MM.1S (cell line): ENCODE data around the gene EIF3A.

Experiments used
- DNase-seq: peaks from one replicate; pipeline ENCODE4 v3.0.0-alpha.2; 2015
- H2AFZ ChIP-seq: fragments of 300-600 bp; sonication (generic); 2 replicates; pipeline ENCODE4 v1.6.0; 2016; ENCODE audit warnings: antibody characterized with exemption, low read length
- H3F3A ChIP-seq: fragments of 300-600 bp; sonication (generic); 2 replicates; pipeline ENCODE4 v1.6.1; 2016; ENCODE audit warnings: mild to moderate bottlenecking, antibody characterized with exemption, low read length, moderate library complexity, mixed read lengths; ENCODE audit not compliant: insufficient read depth
- H3K27ac ChIP-seq: fragments of 300-600 bp; sonication (generic); 2 replicates; pipeline ENCODE4 v1.5.1; 2016; ENCODE audit warnings: mild to moderate bottlenecking, low read length
- H3K27me3 ChIP-seq: fragments of 300-600 bp; sonication (generic); replicated peaks from 2 replicates; pipeline ENCODE4 v1.6.0; 2016; ENCODE audit warnings: low read length; ENCODE audit not compliant: insufficient read depth
- H3K36me3 ChIP-seq: fragments of 300-600 bp; sonication (generic); replicated peaks from 2 replicates; pipeline ENCODE4 v1.6.1; 2016; ENCODE audit warnings: mild to moderate bottlenecking, low read length, mixed read lengths; ENCODE audit not compliant: insufficient read depth
- H3K4me1 ChIP-seq: fragments of 300-600 bp; sonication (generic); 2 replicates; pipeline ENCODE4 v1.6.1; 2016; ENCODE audit warnings: low read length, mixed read lengths
- H3K4me2 ChIP-seq: fragments of 300-600 bp; sonication (generic); 2 replicates; pipeline ENCODE4 v1.6.0; 2016; ENCODE audit warnings: low read depth, low read length
- H3K4me3 ChIP-seq: fragments of 300-600 bp; sonication (generic); 2 replicates; pipeline ENCODE4 v1.5.1; 2016; ENCODE audit warnings: low read length, mixed read lengths
- H3K79me2 ChIP-seq: fragments of 300-600 bp; sonication (generic); 2 replicates; pipeline ENCODE4 v1.6.1; 2016; ENCODE audit warnings: mixed run types, low read length, mixed read lengths
- H3K9ac ChIP-seq: fragments of 300-600 bp; sonication (generic); 2 replicates; pipeline ENCODE4 v1.6.1; 2016; ENCODE audit warnings: low read length, mixed read lengths
- H3K9me2 ChIP-seq: fragments of 300-600 bp; sonication (generic); replicated peaks from 2 replicates; pipeline ENCODE4 v1.6.1; 2016; ENCODE audit warnings: mild to moderate bottlenecking, low read length, mixed read lengths; ENCODE audit not compliant: insufficient read depth
- H3K9me3 ChIP-seq: fragments of 300-600 bp; sonication (generic); replicated peaks from 2 replicates; pipeline ENCODE4 v1.6.1; 2016; ENCODE audit warnings: mild to moderate bottlenecking, low read length, mixed read lengths; ENCODE audit not compliant: insufficient read depth
- H4K20me1 ChIP-seq: fragments of 300-600 bp; sonication (generic); 2 replicates; pipeline ENCODE4 v1.6.1; 2016; ENCODE audit warnings: mild to moderate bottlenecking, low read length, moderate library complexity, mixed read lengths; ENCODE audit not compliant: insufficient read depth
- CTCF ChIP-seq: fragments of 300-600 bp; sonication (generic); IDR thresholded peaks from 2 replicates; pipeline ENCODE4 v1.5.1; 2016; ENCODE audit warnings: antibody characterized with exemption, low read length, mixed read lengths
- EZH2 ChIP-seq: fragments of 300-600 bp; sonication (generic); optimal IDR thresholded peaks from 2 replicates; pipeline ENCODE3; 2017; ENCODE audit warnings: low read depth, mild to moderate bottlenecking, antibody characterized with exemption, low read length, mixed read lengths
- EZH2phosphoT487 ChIP-seq: fragments of 300-600 bp; sonication (generic); IDR thresholded peaks from 2 replicates; pipeline ENCODE4 v1.6.1; 2018; ENCODE audit warnings: antibody characterized with exemption, low read length

The EIF3A gene

DNA sequence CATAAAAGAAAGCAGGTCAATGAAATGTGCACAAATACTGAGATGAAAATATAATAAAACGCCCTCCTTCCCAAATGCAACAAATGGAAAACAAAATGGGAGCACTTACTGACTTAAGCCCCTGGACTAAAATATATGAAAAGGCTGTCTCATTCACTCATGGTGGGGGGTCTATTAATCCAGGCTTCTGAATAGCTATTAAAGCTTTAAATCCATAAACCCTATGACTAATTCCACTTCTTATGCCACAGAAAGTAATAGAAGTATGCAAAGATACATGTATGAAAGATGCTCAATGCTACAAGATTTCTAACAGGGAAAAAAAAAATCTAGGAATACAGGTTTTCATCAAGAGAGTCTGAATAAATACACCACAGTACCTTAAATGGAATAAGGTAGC, 20.5 kb downstream of the EIF3A start:
- Histone ChIP-seq H3K9ac (no peak overlapping the region), H3K4me2 (no peak overlapping the region), H3K27ac (no peak overlapping the region), H3K4me1 (no peaks in the 10 kb centered on the region), H3K27me3 (no peaks in the 10 kb centered on the region), H3K9me2 (no peaks in the 10 kb centered on the region), H3K9me3 (no peaks in the 10 kb centered on the region), H4K20me1 (peaks cover 16% of the 10 kb centered on the region), H3K79me2 (peaks cover 97% of the 10 kb centered on the region), H3F3A (peaks cover 7% of the 10 kb centered on the region; the same call in 1 of the 2 replicates), H3K36me3 (peaks cover 53% of the 10 kb centered on the region), H2AFZ (no peak overlapping the region), H3K4me3 (no peak overlapping the region)
- DNase-seq = no peak
- no peak for TF ChIP-seq CTCF
- TF ChIP-seq EZH2 = no peak
- TF ChIP-seq EZH2phosphoT487 = no peak

- H3K36me3 ChIP-seq = peaks cover 49% of the 10 kb centered on the region; the same call in 1 of the 2 replicates
- DNase-seq = no peak
- H3K4me2 ChIP-seq = no peak overlapping the region
- H4K20me1 ChIP-seq = peaks cover 16% of the 10 kb centered on the region
- H3K9me3 ChIP-seq = no peaks in the 10 kb centered on the region
- peaks cover 7% of the 10 kb centered on the region; the same call in 1 of the 2 replicates for H3F3A ChIP-seq
- TF ChIP-seq EZH2 (no peak), CTCF (no peak), EZH2phosphoT487 (no peak)
- H3K27me3 ChIP-seq = no peaks in the 10 kb centered on the region
- H3K9ac ChIP-seq = no peak overlapping the region
- H3K9me2 ChIP-seq = no peaks in the 10 kb centered on the region
- no peak overlapping the region for H3K4me3 ChIP-seq
- no peak overlapping the region for H3K27ac ChIP-seq
- H3K79me2 ChIP-seq = peaks cover 97% of the 10 kb centered on the region
- no peak overlapping the region for H2AFZ ChIP-seq
- no peaks in the 10 kb centered on the region for H3K4me1 ChIP-seq
Measured at GRCh38 chr10:119059557-119059956, 21.1 kb downstream of the EIF3A start.

- H3K9me2 ChIP-seq = no peaks in the 10 kb centered on the region
- peaks cover 14% of the 10 kb centered on the region for H4K20me1 ChIP-seq
- no peaks in the 10 kb centered on the region for H3K9me3 ChIP-seq
- H3K27ac ChIP-seq = no peak overlapping the region
- H3K36me3 ChIP-seq = peaks cover 45% of the 10 kb centered on the region; the same call in 1 of the 2 replicates
- no peak overlapping the region for H2AFZ ChIP-seq
- H3K4me2 ChIP-seq = no peak overlapping the region
- H3K27me3 ChIP-seq = no peaks in the 10 kb centered on the region
- peaks cover under 1% of the 10 kb centered on the region; the same call in 1 of the 2 replicates for H3F3A ChIP-seq
- no peak overlapping the region for H3K4me3 ChIP-seq
- no peak overlapping the region for H3K9ac ChIP-seq
- TF ChIP-seq EZH2 (no peak), CTCF (no peak), EZH2phosphoT487 (no peak)
- peaks cover 97% of the 10 kb centered on the region for H3K79me2 ChIP-seq
- H3K4me1 ChIP-seq = no peaks in the 10 kb centered on the region
- DNase-seq = no peak
Measured at GRCh38 chr10:119058010-119058409, 22.6 kb downstream of the EIF3A start.
